NT2/D1 (cell line): ENCODE measurements around the gene FAM3D.

ENCODE experiments used
- SUZ12 ChIP-seq: IDR thresholded peaks from 2 replicates; pipeline ENCODE4 v1.6.1; 2011; ENCODE audit not compliant: insufficient read length, insufficient read depth; ENCODE audit errors: extremely low read depth
- YY1 ChIP-seq: IDR thresholded peaks from 2 replicates; pipeline ENCODE4 v1.6.1; 2011; ENCODE audit not compliant: insufficient read length, insufficient read depth

DNA sequence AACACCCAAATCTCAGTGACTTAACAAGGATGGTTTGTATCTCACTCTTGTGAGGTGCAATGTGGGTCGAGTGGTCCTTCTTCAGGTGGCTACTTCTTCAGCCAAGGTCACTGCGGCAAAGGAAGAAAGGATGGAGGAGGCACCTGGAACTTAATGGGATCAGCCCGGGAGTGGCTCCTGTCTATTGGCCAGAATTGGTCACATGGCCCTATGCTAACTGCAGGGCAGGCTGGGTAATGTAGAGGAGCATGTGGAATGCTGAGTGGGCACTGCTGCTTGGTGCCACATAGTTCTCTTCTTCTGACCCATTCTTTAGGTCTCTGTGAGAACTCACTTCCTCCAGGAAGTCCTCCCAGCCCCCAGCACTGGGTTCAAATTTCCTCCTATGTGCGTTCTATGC is 20.3 kb upstream of the FAM3D start:
- TF ChIP-seq YY1, result no peak
- TF ChIP-seq SUZ12, result no peak
